ENCODE measurements around the gene CNTNAP2.
A peak's percentile ranks its signal among the peaks of the same experiment; 100 is the strongest.

CNTNAP2 gene

DNA sequence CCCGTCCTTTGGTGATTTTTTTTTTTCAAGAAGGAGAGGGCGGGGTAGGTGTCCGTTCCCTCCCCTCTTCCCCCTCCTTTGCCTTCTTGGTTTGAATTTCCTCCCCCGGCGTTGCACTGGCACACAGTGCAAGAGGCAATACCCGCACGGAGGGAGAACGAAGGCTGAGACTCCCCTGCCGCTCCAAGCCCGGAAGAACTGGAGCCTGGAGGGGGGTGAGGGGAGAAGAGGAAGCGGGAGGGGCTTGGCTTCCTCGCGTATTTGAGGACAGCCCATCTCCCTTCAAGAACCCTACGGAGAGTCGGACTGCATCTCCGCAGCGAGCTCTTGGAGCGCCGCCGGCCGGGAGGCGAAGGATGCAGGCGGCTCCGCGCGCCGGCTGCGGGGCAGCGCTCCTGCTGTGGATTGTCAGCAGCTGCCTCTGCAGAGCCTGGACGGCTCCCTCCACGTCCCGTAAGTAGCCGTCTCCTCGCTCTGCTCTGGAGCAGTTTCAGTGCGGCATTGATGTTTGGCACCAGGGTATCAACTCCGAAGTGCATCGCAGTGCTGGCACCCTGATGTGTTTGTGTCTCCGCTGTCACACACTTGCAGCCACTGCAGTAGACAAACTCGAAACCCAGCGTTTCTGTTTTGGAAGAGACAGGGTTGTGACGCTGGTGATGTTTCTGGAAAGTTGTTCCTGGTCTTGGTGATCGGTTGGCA lies at the start of gene CNTNAP2:
CNTNAP2 (plus strand) TSS at position 281 of the 702 bp plus-strand sequence; CDS start at position 357, 76 bp downstream.
- peak; percentile 82 for DNase-seq

DNA sequence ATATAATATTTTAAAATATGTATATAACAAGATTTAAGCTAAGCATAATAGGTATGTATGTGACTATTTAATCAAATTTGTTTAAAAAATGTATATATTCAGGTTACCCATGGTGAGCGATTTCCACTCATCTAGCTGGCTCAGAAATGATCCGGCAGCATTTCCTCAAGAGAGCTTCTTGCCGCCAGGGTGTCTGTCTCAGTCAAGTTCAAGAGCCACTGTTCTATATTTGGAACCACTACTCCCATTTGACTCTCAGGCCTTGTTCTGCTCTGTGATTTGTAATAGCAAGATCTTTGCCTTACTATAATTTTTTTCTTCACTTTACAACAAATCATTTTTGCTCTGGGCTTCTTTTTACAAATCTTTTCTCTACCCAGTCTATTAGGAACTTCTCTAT lies 48.7 kb upstream of the CNTNAP2 start:
- no peak for DNase-seq

DNA sequence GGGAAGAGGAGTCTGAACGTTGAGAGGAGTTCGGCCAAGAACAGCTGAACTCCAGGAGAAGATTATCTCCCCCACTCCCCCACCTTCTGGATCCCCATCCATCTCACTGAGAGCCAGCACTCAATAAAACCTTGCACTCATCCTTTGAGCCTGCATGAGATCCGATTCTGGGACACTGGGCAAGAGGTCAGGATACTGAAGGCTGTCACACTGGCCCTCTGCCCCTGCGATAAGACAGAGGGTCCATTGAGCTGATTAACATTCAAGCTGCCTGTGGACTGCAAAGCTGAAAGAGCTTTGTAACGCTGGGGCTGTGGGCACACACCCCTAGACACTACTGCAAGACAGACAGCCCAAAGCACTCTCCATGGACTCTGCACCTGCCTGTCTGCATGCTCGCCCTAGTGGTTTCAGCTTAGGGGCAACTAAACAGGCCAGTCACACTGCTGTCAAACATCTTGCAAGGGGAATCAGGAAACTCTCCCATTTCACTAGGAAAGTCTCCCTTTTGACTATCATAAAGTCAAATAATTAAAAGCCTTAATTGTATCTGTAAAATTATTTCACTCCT lies 42.3 kb upstream of the CNTNAP2 start:
- no peak for DNase-seq

DNA sequence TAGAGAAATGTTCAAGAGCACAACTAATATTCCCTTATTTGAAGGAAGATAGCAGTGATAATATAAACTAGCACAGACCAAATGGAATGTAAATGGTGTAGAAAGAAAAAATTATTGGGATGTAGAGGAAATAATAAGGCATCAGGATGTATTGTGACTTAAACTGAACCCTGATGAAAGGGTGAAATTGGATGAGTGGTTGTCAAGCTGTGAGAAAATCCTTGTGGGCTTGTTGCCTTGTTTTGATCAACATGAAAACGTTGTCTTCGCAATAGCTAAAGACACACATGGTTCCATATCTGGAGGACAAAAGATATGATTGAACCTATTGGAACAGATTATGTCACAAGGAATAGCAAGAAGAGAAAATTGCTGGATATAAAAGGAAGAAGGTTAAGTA lies 40.3 kb upstream of the CNTNAP2 start:
- no peak for DNase-seq

DNA sequence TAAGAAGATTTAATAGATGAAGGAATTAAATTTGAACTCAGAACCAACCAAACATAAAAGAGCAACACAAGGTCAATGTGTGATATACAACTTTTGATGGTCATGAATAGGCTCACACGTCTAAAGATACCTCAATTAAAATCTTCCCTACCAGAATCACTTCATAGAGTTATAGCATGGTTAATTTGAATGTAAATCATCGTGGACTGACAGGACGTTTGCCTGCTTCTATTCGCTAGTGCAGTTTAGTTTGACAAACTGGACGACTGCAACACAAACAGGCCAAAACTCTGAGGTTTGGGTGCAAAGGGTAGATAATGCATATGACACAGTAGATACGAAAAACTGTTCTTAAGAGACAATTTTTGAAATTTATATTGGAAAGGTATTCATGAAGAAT lies 32.5 kb upstream of the CNTNAP2 start:
- DNase-seq, result no peak

DNA sequence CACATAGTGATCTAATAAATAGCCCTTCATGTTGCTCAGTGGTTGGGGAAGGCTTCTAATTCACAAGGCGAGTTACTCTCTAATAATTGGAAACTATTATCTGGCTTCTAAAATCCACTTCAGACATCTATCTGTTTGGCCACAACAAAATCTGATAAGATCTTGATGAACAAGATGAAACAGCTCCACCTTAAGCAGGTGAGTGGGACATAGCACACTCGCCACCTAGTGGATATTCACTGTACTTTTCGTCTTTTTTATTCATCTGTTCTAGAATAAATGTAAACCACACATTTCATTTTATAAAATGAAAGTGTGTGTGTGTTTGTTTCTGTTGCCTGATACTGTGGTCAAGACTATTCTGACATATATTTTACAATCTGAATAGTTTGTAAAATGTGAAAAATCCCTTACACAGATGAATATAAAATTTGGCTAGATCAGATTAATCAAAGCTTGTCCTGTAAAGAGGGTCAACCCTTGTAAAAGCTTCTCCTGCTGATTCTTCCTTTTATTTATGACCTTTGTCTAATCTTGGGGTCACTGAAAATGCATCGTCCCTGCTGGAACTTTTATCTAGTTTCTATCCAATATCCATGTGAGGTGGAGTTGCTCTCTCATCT lies 26.5 kb upstream of the CNTNAP2 start:
- DNase-seq, result peak; percentile 34

DNA sequence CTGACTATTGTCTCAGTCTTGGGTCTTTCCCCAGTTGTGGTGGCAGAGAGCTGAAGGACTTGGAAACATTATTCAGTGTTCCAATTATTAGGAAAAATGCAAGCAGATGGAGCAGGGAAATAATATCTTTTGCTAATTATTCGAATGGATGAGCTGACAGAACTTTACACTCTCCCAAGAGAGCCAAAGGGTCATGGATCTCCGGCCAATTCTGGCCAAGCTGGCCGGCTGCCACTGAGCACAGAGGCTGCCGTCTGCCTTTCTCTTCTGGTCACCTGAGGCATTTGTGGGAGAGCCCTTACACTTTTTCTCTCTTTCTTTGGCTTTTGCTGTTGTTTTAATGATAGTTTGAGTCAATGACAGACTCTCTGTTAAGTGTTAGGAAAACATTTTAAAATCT lies 22.2 kb upstream of the CNTNAP2 start:
- DNase-seq, result no peak

DNA sequence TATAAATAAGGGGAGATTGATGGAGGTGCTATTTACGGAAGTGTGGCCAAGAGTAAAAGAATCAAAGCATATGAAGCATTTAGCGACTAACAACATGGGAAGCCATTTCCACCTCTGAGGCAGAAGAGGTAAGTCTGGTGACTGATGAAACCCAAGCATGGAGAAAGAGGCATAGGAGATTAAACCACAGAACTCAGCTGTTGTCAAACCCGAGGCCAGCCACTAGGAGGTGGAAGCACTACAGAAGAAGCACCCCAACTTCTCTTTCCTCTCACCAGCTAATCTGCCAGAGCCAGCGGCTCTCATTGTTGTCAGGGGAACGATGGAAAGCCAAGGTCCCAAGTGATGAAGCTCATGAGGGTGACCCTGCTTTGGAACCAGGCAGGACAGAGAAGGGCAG lies 19.6 kb upstream of the CNTNAP2 start:
- no peak for DNase-seq

DNA sequence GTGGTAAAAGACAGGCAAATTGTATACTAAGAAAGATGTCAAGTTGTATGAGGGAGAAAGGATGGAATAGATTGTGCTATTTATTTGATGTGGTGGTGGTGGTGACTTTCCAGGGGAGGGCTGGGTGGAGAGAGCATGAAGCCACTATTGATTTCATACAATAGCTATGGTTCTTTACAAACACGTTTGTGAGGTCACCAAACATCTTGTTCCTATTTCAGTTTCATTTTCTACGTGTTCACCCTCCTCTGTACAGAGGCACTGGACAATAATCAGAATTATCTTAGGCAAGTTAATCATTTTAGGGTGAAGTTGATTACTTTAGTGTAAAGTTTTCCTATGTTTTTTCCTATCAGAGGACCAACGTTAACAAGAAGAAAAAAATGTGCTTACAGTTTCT lies 10.3 kb upstream of the CNTNAP2 start:
- no peak for DNase-seq

DNA sequence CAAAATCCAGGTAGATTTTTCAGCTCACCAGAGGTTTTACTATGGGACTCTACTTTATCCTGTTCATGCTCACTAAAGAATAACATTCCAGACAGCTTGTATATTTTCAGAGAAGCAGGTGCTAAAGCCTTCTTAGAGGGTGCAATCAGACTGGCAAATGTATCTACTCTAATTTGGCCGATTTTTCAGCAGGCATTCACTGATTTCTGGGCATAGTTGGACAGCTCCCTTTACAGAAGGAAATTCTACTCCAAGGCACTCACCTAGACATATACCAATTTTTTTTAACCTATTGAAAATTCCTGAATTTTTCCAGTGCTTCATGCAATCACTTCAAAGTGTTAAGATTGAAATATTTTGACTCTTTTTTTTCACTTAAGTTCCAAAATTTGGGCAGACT lies 3.8 kb upstream of the CNTNAP2 start:
- no peak for DNase-seq

DNA sequence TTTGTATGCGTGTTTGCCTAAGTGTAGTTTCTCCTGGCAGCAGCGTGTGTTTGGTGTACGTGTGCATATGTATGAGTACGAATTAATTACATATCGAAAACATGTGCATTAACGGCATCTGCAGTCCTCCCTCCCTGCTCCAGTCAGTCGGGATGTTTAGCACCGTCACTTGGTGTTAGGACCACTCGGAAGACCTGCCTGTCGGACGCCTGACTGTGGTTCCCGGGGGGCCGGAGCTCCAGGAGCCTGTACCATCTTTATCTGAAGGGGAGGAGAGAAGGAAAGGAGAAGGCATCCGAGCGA lies 1.1 kb upstream of the CNTNAP2 start:
- DNase-seq, result no peak

DNA sequence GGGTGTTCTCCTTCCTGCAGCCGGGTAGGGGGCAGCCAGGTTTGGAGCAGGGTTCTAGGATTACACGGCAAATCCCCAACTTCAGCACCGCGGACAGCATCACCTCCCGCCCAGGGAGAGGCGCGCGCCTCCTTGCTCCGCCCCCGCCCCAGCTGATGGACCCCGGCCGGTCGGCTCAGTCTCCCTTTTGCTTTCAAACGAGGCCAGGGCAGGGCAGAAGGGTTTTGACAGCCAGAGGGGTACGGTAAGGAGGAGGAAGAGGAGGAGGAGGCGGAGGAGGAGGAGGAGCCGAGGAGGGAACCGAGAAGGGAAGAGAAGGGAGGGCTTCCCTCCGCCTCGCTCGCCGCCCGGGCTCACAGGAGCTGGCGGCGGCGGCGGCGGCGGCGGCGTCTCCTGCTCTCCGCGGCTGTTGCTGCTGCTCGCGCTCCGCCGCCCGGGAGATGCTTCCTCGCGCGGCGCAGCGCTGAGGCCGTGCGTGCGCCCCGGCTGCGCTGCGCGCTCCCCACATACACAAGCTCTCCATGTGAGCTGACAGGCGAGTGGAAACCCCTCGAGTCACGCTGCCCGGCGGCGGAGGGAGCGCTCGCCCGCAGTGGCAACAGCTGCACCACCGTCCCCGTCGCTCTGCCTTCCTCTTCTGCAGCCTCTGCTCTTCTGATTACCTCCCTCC lies 615 bp upstream of the CNTNAP2 start:
- peak; percentile 80 for DNase-seq

DNA sequence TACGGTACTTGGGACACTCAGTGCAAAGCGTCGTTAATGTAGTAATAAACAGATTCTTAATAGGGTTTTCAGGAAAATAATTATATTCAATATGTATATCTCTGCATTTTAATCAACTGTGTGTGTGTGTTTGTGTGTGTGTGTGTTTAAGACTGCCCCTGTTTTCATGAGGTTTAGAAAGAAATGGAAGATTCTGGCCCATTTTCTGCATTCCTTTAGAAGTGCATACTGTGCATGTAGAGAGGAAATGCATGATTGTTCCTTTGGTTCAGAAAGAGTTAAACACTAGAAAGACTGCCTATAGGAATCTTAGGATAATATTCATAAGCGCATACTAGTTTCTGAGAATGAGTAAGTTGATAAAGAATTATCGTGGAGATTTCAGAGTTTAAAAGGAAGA lies 975 bp downstream of the CNTNAP2 start:
- no peak for DNase-seq

DNA sequence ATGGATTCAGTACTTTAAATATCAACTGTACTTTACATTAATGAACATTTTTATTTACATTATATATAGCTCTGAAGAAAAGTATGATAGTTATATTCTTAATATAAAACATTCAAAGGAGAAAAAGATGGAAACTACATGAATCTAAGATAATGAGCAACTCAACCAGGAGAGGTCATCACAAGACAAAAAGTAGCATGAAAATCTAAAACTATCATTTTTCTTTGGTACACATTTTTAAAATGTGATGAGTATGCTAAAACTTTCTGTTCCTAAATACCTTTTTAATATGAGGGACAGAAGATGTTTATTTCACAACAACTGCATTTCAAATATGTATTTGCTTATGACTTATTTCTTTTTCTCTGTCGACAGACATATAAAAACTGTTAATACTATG lies 2.4 kb downstream of the CNTNAP2 start:
- DNase-seq, result peak; percentile 3

DNA sequence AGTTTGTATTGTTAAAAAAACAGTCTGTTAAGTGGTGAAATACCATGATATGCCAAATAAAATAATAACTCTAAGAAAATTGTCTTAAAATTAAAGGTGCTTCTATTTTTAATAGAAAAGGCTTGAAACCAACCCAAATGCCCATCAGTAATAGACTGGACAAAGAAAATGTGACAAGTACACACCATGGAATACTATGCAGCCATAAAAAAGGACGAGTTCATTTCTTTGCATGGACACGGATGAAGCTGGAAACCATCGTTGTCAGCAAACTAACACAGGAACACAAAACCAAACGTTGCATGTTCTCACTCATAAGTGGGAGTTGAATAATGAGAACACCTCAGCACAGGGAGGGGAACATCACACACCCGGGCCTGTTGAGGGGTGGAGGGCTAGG lies 7.1 kb downstream of the CNTNAP2 start:
- DNase-seq, result no peak

DNA sequence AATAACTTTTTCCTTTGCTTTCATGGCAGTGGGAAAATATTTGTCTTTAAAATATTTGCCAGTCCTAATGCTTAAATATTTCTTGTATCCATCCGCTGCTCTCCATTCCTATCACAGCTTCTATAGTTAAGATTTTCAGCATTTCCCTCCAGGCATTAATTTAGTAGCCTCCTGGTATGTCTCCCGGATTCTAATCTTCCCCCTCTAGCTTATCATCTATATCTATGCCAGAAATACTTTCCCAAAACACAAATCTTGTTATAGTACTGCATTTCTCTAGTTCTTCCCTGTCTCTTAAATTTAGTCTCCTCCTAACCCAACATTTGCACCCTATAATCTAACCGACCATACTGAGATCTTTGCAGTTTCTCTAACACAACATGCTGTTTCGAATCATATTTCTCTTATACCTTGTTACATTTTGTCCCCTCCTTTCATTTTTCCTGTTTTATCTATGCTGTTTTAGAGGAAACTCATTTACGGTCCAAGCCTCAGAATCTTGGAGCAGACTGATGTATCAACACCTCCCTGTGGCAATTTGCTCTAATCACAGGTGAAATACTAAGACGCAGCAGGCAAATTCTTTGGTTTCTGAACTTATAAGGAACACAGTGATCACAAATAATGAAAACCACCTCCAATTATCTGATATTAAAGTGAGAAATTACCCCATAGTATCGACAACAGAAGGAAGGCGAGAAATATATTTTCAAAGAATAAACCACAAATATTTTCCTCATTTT lies 10.3 kb downstream of the CNTNAP2 start:
- no peak for DNase-seq

DNA sequence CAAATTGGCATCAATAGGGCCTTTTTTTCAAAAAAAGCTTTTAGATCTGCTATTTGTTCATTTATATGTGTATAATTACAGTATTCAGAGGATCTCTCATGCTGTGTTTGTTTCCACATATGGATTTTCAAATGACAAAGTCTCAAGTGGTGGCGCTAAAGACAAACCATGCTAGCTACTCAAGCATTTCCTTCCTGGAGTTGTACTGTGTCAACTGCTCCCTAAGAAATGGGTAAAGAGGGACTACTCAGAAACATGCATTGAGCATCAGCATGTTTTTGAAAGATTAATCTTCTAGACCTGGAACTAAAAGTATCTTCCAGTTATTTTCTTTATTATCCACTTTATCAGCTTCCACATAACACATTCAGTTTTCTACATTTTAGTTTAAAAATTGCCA lies 12.7 kb downstream of the CNTNAP2 start:
- peak; percentile 6 for DNase-seq

DNA sequence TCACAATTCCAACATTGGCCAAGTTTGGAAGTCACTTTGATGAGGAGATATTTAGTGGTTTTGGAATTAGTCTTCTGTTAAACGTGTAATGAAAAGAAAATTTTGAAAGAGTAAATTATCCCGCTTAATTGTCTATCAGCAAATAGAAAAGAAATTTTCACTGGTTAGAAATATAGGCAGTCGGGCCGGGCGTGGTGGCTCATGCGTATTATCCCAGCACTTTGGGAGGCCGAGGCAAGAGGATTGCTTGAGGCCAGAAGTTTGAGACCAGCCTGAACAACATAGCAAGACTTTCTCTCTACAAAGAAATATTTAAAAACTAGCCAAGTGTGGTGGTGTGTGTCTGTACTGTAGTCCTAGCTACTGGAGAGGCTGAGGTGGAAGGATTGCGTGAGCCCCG lies 13.4 kb downstream of the CNTNAP2 start:
- DNase-seq, result no peak

DNA sequence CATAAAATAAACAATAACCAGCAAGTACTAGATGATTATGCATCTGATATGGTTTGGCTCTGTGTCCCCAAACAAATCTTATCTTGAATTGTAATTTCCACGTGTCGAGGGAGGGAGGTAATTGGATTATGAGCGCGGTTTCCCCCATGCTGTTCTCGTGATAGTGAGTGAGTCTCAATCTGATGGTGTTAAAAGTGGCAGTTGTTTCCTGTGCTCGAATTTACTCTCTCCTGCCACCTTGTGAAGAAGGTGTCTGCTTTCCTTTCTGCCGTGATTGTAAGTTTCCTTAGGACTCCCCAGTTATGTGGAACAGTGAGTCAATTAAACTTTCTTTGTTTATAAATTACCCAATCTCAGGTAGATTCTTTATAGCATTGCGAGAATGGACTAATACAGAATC lies 15.1 kb downstream of the CNTNAP2 start:
- no peak for DNase-seq

DNA sequence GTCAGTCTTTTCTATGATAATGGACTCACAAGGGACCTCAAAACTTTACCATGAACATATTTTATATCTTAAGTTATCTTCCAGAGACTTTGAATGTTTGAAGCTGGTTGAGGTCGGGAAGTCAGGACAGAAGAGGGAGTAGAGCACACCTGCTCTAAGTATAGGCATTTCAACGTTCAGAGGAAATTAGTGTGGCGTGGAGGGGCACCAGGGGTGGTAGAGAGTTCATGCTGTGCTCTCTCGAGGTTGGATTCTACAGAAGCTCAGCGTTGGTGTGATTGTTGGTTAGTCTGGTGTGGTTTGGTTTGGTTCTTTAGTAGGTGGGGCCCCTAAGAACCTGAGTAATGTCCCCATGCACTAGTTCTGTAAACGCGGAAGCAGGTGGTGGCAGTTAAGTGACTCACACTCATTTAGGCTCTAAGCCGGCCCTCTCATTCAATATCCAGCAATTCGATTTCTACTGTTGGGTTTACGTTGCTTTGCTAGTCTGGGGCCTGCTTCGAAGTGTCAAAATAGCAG lies 19.8 kb downstream of the CNTNAP2 start:
- no peak for DNase-seq

DNA sequence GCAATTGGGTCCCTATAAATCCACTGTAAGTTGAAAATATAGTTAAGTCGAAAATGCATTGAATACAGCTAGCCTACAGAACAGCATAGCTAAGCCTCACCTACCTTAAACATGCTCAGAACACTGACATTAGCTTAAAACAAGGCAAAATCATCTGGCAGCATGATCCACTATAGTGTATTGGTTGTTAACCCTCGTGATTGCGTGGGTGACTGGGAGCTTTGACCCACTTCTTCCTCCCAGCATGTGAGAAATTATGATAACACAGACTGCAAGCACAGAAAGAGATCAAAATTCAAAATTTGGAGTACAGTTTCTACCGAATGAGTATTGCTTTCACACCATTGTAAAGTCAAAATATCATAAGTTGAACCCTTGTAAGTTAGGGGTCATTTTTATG lies 22.3 kb downstream of the CNTNAP2 start:
- no peak for DNase-seq

DNA sequence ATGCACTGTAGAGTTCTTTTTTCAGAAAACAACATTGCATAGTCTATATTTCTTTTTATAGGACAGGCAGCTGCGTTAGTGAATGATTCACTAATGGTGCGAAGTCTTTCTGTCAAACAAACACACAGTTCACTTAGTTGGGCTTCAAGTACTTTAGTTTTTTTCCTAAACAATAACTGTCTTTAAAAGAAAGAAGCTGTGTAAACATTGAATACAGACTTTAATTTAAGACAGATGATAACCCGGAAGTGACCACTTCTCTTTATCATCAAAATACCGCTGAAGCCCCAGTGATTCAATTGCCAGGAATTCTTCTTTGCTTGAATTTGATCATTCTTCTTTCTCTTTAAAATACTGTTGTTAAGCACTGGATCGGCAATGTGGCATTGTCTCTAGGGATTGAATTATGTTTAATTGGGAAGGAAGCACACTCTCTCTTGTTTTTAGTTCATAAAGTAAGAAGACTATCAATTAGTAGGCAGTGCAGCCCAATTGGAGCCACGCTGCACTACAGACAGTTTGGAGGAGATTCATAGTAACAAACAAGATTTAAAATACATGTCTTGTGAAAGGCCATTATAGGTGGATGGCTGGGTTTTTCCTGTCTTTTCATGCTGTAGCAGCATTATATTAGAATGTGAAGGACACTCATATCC lies 30.4 kb downstream of the CNTNAP2 start:
- peak; percentile 92 for DNase-seq

DNA sequence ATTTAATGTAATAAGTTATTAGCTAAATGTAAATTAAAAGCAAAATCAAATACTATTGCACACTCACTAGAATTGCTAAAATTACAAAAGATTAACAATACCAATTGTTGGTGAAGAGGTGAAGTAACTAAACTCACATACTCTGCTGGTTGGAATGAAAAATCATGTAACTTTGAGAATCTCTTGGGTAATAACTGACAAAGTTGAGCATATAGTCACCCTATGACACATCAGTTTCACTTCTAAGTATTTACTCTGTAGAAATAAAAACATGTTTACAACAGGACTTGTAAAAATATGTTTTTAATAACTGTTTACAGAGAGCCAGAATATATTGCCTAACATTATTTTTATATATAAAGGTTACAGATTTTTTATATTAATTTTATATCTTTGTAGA lies 33.6 kb downstream of the CNTNAP2 start:
- DNase-seq, result peak; percentile 30

Data from fibroblast of skin of right biceps (primary cell).